Measurements from ENCODE around the gene KSR2. TPM values are rescaled to one million over a fixed set of nuclear protein-coding genes. Genes with fewer than 3 reads are reported as not detected.

Gene KSR2
- total and polyA plus RNA-seq, 2 of the 13 experiments (the other 11 are each of a cell fraction or from before 2014, with no cell fraction given) = 0.02 TPM; not detected in 1

- H3K9me3 ChIP-seq (ENCODE audit: low read length) = no peaks in the 10 kb centered on the region
- POLR2A ChIA-PET = no interaction called here
- no peak overlapping the region for H3K4me3 ChIP-seq (replicated peaks in 1 of 3; ENCODE audit: insufficient read depth in 1 of 3, low read depth in 2 of 3, low read length in 3 of 3)
- ATAC-seq (no peak), DNase-seq (ENCODE audit: low spot score) (no peak), FAIRE-seq (no peak)
- H3K4me2 ChIP-seq (ENCODE audit: low read depth, low read length) = no peak overlapping the region
- H3K9ac ChIP-seq (ENCODE audit: insufficient read depth, low read depth, low read length) = no peak overlapping the region
- no peak overlapping the region for H3K27ac ChIP-seq (ENCODE audit: extremely low read length, insufficient read depth, low read length)
- intact Hi-C loops (cut with micrococcal nuclease; ENCODE audit: unreplicated experiment) = no loop called here
- no peaks in the 10 kb centered on the region for H3K79me2 ChIP-seq (ENCODE audit: insufficient read depth, low read length)
- WGBS (ENCODE audit: low lambda C conversion rate) = 3% methylated on average over 2 of the region's 2 CpGs
- H2AFZ ChIP-seq (ENCODE audit: low read length) = no peak overlapping the region
- no peaks in the 10 kb centered on the region for H4K20me1 ChIP-seq (ENCODE audit: insufficient read depth, low read length)
- H3K27me3 ChIP-seq (ENCODE audit: control insufficient read depth in 1 of 2, insufficient read depth in 2 of 2, low read length in 2 of 2) = peaks cover 0 to 52% of the 10 kb centered on the region in 2 experiments; a peak in 3 of 5 replicates
- in situ Hi-C loops (cut with HindIII; ENCODE audit: extremely low pct_ligation_motif_present, low pct_unique_long_range_greater_than_20kb) = no loop called here
- BruUV-seq (replicated peaks) = no TSS peak
- CTCF ChIA-PET (ENCODE audit: low intra/inter-chr PET ratio, low total read pairs) = no interaction called here
- H3K4me1 ChIP-seq (ENCODE audit: insufficient read depth, low read length) = peaks cover 11% of the 10 kb centered on the region; the same call in 1 of the 2 replicates
- TF ChIP-seq MATR3 (CRISPR knock-in tag; IDR thresholded peaks at IDR 0.05) = no peak
- no peak for TF ChIP-seq ZSCAN25 (CRISPR knock-in tag; IDR thresholded peaks at IDR 0.05)
- TF ChIP-seq IRF1 (CRISPR knock-in tag; IDR thresholded peaks at IDR 0.05; ENCODE audit: low read depth) = no peak
- TF ChIP-seq CBX2 (IDR thresholded peaks at IDR 0.05; ENCODE audit: low read depth, low read length) = no peak
- no peak for TF ChIP-seq CBX2 (CRISPR knock-in tag; IDR thresholded peaks at IDR 0.05; ENCODE audit: low read depth)
- TF ChIP-seq KLF6 (CRISPR knock-in tag; IDR thresholded peaks at IDR 0.05) = no peak
- no peak for TF ChIP-seq DNMT1 (CRISPR knock-in tag; IDR thresholded peaks at IDR 0.05)
- TF ChIP-seq DMAP1 (CRISPR knock-in tag; IDR thresholded peaks at IDR 0.05) = no peak
- no peak for TF ChIP-seq ZNF552 (CRISPR knock-in tag; IDR thresholded peaks at IDR 0.05; ENCODE audit: borderline replicate concordance)
- TF ChIP-seq MTA3 (CRISPR knock-in tag; IDR thresholded peaks at IDR 0.05) = no peak
- no peak for TF ChIP-seq SMAD9 (CRISPR knock-in tag; IDR thresholded peaks at IDR 0.05)
- no peak for TF ChIP-seq ZBTB39 (CRISPR knock-in tag; IDR thresholded peaks at IDR 0.05)
- TF ChIP-seq PRDM15 (CRISPR knock-in tag; IDR thresholded peaks at IDR 0.05) = no peak
- no peak for TF ChIP-seq SNAI1 (CRISPR knock-in tag; IDR thresholded peaks at IDR 0.05; ENCODE audit: borderline replicate concordance)
- TF ChIP-seq HNF1B (CRISPR knock-in tag; IDR thresholded peaks at IDR 0.05) = no peak
- H3K36me3 ChIP-seq (replicated peaks in 1 of 2; ENCODE audit: control insufficient read depth in 1 of 2, insufficient read depth in 2 of 2, low read length in 2 of 2) = no peaks in the 10 kb centered on the region
These were observed 161.4 kb downstream of the KSR2 start for GRCh38 chr12:117807355-117807754.

Data from HepG2 (cell line).